Hematopoietic multipotent progenitor cell treated with erythropoietin and hydrocortisone succinate and interleukin-3 and kit ligand, for 6 days (in vitro differentiated cells): Measurements from ENCODE around the gene TCF7.

Experiments
- DNase-seq: peaks from one replicate; pipeline ENCODE4 v3.0.0-alpha.2; 2015

TCF7 gene

DNA sequence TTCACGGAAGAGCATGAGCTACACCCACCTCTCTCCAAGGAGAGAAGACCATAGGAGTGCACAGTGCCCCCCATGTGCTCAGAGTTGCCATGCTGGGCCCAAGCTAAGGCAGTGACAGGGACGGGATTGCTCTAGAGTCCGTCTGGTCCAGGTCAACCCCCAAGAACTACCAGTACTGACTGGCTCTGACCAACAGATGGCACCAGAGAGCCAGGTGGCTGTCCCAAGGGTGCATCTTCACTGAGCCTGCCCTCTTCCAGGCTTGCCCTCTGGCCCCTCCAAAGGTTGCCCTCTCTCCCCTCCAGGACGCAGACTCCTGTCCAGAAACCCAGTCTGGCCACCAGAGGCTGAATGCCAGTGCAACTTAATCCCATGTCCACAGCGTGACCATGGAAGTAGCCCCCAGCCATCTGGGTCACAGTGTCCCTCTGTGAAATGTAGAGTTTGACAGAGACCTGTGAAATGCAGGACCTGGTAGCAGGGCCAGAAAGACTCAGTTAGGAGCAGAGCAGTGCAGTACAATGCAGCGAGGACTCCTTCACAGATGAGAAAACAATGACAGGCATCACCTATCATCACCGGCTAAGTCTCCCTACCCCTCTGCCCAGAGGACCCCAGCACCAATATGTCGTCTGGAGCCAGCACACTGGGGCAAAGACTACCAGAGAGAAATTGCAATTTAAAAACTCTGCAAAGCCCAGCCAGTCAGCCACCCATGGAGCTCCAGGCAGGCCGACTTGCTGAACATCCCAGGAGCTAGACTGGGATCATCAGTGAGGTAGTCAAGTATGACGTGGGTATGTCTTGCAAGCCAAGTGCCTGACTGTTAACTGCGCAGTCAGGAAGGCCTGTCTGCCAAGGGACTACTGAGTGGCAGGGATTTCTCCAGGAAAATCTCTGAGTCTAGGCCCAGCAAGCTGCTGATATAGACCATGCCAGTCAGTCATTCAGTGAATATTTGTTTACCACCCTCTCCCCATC is 70.0 kb downstream of the TCF7 start:
- DNase-seq: peak; percentile 83

DNA sequence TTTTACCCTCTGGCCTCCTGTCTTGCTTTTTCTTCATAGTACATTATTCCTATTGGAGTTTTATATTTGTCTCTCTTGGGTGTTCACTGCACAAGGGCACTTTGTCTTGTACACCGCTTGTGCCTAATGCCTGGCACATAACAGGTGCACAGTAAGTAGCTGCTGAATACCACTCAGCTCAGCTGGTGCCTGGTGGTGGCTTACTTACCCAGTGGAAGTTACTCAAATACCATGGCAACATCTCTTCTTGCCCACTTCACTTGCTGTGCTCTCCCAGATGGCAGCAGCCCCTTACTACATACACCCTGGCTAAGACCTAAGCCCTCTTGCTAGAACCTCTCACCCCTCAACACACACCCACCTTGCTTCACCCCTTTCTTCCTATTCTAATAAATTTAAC is 73.6 kb downstream of the TCF7 start:
- no peak for DNase-seq

DNA sequence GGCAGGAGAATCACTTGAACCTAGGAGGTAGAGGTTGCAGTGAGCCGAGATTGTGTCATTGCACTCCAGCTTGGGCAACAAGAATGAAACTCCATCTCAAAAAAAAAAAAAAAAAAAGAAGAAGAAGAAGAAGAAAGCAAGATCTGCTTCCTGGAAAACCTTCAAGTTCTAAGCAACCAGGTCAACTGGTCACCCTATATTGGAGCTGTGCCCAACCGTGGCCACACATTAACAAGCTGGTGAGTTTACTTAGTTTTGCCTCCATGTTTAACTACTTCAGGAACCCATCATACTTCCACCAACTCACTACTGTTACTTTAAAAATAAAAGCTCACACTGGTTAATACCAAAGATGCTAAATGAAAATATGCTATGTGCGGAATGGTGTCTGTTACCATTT is 74.5 kb downstream of the TCF7 start:
- no peak for DNase-seq

DNA sequence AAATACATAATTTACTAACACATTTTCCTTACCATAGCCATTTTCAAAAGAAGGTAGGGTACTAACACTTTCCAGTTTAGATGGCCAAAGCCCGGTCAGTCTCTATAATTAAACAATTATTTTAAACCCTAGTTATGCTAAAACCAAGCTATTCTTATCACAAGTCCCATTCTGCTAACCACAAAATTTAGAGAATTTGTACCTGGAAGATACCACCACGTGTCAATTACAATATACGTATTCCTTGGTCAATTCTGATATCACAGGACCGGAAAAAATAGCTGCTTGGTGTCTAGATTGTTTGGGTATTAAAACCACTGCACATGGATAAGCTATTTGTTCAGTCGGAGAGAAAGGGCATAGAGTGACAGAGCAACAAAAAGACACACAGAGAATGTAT is 81.2 kb downstream of the TCF7 start:
- peak; percentile 36 for DNase-seq
